Bronchial epithelial cell (primary cell): Measurements from ENCODE around the gene CCNYL1. TPM values are rescaled to one million over a fixed set of nuclear protein-coding genes. Genes with fewer than 3 reads are reported as not detected.
"Not testable (repeated sequence)": the region's sequence is repeated elsewhere in the genome, so short reads cannot be mapped to it uniquely, and the experiment has no call there.

Experiments
- DNase-seq: peaks from one replicate; pipeline ENCODE4 v3.0.0-alpha.2; 2010; ENCODE audit warnings: low read depth
- FAIRE-seq: peaks from 2 replicates; lab custom pipeline; 2011; peaks lifted over from hg19 to GRCh38; lab: Jason Lieb, UNC
- H3K27me3 ChIP-seq: 2 replicates; pipeline ENCODE4 v1.5.1; 2011; ENCODE audit warnings: low read length; ENCODE audit not compliant: control insufficient read depth, insufficient read depth
- H3K36me3 ChIP-seq: 2 replicates; pipeline ENCODE4 v1.5.1; 2011; ENCODE audit warnings: low read length; ENCODE audit not compliant: control insufficient read depth, insufficient read depth
- H3K4me3 ChIP-seq: 2 replicates; pipeline ENCODE4 v1.5.1; 2011; ENCODE audit warnings: mild to moderate bottlenecking, low read depth, low read length, control low read depth
- CTCF ChIP-seq: IDR thresholded peaks from 2 replicates; pipeline ENCODE4 v1.5.1; 2011; ENCODE audit warnings: mild to moderate bottlenecking, moderate library complexity, low read length, control low read depth, inconsistent platforms; ENCODE audit not compliant: insufficient read depth, severe bottlenecking
- total RNA-seq: library from RNA; depleted of rRNA; stranded (reverse); fragments of >200 nt; gene quantifications from 2 replicates; pipeline ENCODE4 v1.2.1, GENCODE V29; 2014

Gene CCNYL1
- total RNA-seq, 1 donor from 2014 or later = 5.5 TPM

DNA sequence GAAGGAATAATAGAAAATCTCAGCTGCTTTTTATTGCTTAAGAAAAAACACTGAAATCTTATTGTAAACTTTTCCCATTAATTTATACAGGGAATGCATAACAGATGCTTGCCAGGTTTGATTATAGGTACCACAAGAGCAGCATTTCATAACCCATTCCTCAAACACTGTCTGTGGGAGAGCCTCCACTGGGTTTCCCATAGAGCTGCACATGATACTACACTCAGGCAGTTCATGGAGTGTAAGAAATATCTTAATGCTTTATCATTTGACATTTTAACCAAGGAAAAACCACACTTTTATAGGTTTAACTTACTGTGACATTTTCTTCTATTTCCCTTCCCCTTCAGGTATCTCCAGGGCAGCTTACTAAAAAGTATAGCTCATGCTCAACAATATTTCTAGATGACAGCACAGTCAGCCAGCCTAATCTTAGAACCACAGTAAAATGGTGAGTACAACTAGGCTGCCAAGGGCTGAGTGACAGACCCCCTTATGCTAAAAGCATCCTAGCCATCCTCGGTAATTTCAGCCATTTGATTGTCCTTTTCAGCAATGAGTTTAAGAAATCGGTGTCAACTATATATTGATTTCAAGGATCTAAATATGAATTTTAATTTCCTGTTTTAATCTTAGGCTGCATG is 22.3 kb downstream of the CCNYL1 start:
- DNase-seq (no peak), FAIRE-seq (no peak)
- H3K4me3 ChIP-seq = no peak overlapping the region
- TF ChIP-seq CTCF = no peak
- no peaks in the 10 kb centered on the region for H3K27me3 ChIP-seq
- H3K36me3 ChIP-seq = peaks cover 3% of the 10 kb centered on the region

DNA sequence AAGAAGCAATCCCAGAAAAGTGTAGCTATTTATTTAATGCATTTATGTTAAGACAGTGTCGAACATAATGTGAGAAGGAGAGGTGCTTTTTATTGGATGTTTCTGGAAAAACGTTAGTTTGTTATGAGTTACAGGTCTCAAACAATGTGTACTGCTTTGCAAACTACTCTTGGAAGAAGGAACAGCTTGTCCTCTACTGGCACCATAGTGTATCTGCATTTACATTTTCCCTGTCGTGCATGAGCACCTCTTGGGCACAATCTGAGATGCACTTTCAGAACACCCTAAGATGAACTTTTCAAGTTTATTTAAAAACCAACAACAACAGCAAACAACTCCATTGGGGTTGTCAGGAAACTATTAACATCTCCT is 22.8 kb downstream of the CCNYL1 start:
- DNase-seq = peak; percentile 38
- Histone ChIP-seq H3K4me3 (no peak overlapping the region), H3K36me3 (peaks cover 3% of the 10 kb centered on the region), H3K27me3 (no peaks in the 10 kb centered on the region)
- FAIRE-seq = no peak
- TF ChIP-seq CTCF = peak; percentile 44

DNA sequence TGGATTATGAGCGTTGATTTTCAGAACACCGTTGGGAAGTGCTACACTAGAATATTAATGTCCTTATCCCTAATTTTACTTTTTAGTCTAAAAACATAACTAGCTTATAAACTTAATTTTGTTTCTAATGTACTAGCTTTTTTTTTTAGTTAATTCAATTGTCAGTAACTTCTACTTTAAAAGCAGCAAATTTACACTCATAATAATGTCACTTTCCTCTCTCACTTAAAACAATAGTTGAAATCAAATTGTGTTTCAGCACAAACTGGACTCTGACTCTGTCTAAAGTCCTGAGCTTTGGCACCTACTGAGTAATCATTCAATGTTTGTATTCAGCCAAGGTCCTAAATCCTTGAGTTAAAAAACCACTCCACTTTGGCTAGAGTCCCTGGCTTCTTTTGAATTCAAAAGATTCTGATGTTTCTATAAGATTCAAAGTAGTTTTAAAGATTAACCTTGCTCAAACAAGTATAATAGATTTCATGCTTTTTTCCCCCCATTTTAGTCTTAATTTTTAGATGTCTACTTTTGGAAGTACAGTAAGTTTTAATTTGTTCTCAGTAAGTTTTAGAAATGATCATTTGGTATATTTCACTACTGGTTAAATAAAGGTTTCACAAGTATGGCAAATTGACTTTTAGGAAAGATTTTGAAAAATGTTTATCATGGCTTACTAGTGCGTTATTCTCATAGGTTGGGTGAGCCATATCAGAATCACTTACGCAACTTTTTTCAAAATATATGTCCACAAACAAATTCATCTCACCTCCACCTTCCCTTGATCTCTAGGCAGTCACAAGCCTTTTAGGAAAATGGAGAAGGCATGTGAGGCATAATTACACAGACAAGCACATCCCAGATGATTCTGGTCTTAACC is 23.4 kb downstream of the CCNYL1 start:
- no peak overlapping the region for H3K4me3 ChIP-seq
- peaks cover 3% of the 10 kb centered on the region for H3K36me3 ChIP-seq
- DNase-seq = no peak
- FAIRE-seq = no peak
- no peaks in the 10 kb centered on the region for H3K27me3 ChIP-seq
- no peak for TF ChIP-seq CTCF

- not testable (repeated sequence) for FAIRE-seq, H3K36me3 ChIP-seq, H3K4me3 ChIP-seq, DNase-seq, H3K27me3 ChIP-seq
These were observed 24.0 kb downstream of the CCNYL1 start for GRCh38 chr2:207735513-207735859.

- TF ChIP-seq CTCF = no peak
- FAIRE-seq (no peak), DNase-seq (no peak)
- Histone ChIP-seq H3K36me3 (peaks cover 6% of the 10 kb centered on the region), H3K27me3 (no peaks in the 10 kb centered on the region), H3K4me3 (no peak overlapping the region)
These were observed 32.1 kb downstream of the CCNYL1 start for GRCh38 chr2:207743514-207743913.

GRCh38 chr2:207744050-207744449 is 32.6 kb downstream of the CCNYL1 start:
- no peak for TF ChIP-seq CTCF
- no peak for FAIRE-seq

More at GRCh38 chr2:207744050-207744449, 32.6 kb downstream of the CCNYL1 start:
- H3K4me3 ChIP-seq = no peak overlapping the region
- peaks cover 6% of the 10 kb centered on the region for H3K36me3 ChIP-seq
- H3K27me3 ChIP-seq = no peaks in the 10 kb centered on the region
- no peak for DNase-seq
